GM18909 (cell line): ENCODE data around the gene COL7A1.
A peak's percentile ranks its signal among the peaks of the same experiment; 100 is the strongest.
"Not testable (repeated sequence)": the region's sequence is repeated elsewhere in the genome, so short reads cannot be mapped to it uniquely, and the experiment has no call there.

Source experiments
- ATAC-seq: cut with Tn5 transposase; IDR thresholded peaks from one replicate; pipeline ENCODE4 v1.9.1; 2021; ENCODE audit warnings: mild to moderate bottlenecking; ENCODE audit not compliant: unreplicated experiment, poor library complexity

The COL7A1 gene

DNA sequence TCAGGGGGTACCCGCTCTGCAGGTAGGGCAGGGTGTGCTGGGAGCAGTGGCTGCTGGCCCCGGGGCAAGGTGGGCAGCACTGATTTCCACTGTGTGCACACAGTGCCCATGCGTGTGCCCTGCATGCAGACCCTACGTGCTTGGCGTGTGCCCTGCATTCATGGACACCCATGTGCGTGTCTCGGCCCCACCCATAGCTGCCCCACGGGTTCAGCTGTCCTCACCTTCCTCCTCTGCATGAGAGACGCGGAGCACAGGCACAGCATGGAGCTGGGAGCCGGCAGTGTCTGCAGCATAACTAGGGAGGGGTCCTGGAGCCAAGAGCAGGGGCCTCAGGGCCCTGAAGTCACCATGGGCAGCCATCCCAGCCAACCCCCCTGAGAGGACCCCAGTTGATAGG lies 29.9 kb downstream of the COL7A1 start:
- ATAC-seq = no peak

DNA sequence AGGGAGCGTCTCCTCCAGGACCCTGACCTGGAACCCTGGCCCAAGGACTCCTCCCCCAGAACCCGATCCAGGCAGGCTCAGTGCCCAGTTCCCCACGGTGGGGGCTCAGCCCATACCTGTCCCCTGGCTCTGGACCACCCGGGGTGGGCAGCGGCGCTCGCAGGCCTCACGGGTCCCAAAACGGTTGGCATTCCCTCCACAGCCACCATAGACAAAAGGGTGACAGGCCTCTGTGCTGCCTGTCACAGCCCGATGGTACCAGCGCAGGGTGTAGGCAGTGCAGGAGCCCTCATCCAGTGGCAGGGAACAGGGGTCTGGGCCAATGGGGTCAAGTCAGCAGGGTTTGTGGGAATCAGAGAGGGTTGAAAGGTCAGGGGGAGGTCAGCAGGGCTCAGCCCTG lies 30.5 kb downstream of the COL7A1 start:
- no peak for ATAC-seq

- ATAC-seq = no peak
These were observed 31.1 kb downstream of the COL7A1 start for GRCh38 chr3:48564022-48564421.

- no peak for ATAC-seq
These were observed 31.7 kb downstream of the COL7A1 start, which contains the start of gene UCN2 for GRCh38 chr3:48563382-48563918. UCN2 (minus strand) TSS chr3:48563781; CDS start chr3:48563124, 657 bp downstream.

GRCh38 chr3:48562367-48563095 lies 32.6 kb downstream of the COL7A1 start:
- ATAC-seq = no peak

DNA sequence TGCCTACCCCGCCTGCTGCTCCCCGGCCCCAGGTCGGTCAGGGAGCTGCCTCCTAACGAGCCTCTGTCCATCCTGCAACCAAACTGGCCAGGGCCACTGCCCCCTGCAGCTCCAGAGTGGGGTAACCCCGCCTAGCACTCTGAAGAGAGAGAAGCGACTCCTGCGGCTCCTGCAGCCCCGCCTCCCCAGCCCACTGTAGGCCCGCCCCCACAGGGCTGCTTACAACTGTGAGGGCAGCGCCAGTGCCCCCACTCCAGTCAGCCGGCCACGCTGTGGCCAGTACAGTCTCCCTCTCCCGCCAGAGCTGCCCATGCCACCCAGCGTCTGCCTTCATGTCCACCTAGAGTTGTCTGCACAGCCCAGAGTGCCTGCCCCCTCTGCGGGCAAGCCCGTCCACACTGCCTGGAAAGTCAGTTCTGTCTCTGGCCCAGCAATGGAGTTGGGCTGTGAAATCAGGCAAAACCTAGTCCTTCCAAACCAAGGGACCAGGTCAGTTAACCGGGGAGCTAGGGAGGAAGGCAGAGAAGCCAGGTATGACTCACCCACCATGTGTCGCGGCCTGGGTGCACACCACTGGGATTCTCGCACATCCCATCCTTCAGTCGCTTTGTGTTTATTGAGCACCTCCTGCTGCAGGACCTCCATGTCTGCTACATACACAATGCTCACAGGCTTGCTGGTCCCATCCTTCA lies 33.9 kb downstream of the COL7A1 start:
- no peak for ATAC-seq

DNA sequence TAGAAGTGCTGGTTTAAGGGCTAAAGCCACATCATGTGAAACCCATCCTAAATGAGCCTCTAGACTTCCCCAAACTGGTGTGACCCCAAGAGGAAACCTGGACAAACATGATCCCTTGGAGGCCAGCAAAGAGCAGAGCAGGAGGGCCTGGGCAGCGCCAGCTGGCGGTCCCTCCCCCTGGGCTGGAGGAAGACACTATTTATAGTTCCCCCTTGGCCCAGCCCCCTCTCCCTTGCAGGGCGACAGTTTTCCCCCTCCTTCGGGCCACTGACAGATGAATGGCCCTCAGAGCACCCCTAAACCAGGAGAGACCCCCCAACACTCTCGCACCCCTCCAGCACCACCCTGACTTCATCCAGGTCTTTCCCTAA lies 34.5 kb downstream of the COL7A1 start:
- ATAC-seq = no peak

GRCh38 chr3:48558493-48559134 lies 36.5 kb downstream of the COL7A1 start:
- no peak for ATAC-seq

DNA sequence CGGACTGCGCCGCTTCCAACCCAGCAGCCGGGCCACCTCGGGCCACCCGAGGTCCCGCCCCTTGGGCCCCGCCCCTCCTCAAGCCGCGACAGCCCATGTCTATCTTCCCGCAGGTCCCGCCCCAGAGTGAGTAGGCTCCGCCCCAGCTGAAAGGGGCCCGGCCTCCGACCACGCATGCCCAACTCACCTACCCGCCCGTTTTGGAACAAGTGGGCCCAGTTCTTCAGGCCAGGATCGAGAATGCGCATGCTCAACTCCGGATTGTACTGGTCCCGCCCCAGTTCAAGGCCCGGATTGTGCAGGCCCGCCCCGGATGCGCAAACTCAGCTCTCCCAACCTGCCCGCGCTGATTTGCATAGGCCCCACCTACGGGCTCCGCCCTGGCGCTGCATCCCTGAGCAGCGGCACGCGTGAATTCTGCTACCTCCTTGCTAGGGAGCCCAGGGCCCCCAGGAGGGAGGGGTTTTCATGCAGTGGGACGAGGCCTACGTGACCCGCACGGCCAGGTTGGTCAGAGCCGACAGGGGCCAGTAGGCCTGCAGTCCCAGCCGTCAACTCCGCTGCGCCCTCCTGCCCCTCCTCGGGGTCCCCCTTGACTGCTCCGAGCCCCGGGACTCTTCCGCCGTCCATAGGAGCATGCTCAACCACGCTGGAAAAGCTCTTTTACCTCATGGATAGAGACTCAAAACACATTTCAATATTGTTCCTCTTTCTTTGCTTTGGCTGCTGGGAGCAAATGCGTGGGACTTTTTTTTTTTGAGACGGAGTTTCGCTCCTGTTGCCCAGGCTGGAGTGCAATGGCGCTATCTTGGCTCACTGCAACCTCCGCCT lies 38.1 kb downstream of the COL7A1 start, which contains the start of gene PFKFB4:
Gene PFKFB4 (minus strand): TSS at position 8 of the 831 bp plus-strand sequence. CDS start 26 bp downstream, outside the sequence.
- ATAC-seq = peak; percentile 84

- no peak for ATAC-seq
These were observed 39.0 kb downstream of the COL7A1 start for GRCh38 chr3:48555949-48556795.

- no peak for ATAC-seq
These were observed 39.7 kb downstream of the COL7A1 start for GRCh38 chr3:48555231-48555948.

DNA sequence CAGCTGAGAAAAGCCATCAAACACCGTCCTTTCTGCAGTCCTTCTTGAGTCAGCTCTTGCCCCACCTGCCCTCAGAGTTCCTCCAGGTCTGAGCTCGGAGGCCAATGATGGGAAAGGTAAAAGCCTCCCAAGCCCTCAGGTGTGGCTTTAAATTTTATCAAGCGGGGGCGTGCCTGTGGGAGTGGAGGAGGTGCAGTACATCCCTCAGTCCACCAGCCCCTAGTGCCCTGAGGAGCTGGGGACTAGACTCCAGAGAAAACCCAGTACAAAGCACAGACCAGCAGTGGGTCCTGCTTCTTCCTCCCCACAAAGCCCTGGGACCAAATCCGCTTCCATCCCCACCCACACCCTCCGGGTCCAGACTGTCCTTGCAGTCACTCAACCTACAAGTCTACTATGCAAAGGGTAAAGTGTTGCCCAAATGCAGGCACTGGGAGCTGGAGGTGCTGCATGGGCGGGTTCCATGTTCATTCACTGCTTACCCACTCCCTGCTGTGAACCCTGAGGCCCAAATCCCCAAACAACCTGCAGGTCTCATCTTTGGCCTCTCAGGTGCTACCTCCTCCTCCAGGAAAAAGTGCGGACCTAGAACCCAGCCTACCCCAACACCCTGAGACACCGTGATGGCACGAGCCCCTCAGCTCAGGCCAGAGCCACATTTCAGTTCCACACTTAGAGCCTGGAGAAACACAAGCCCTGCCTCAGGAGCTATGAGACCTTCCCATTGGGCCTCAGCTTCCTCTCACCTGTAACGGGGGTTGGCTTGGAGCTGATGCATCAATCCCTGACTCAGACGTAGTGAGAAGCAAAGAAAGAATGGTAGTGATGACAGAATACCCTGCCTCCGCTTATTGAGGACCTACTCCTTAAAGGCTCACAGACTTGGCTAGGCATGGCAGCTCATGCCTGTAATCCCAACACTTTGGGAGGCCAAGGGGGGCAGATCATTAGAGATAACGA lies 41.0 kb downstream of the COL7A1 start:
- no peak for ATAC-seq

GRCh38 chr3:48553361-48553760 lies 41.8 kb downstream of the COL7A1 start:
- no peak for ATAC-seq

DNA sequence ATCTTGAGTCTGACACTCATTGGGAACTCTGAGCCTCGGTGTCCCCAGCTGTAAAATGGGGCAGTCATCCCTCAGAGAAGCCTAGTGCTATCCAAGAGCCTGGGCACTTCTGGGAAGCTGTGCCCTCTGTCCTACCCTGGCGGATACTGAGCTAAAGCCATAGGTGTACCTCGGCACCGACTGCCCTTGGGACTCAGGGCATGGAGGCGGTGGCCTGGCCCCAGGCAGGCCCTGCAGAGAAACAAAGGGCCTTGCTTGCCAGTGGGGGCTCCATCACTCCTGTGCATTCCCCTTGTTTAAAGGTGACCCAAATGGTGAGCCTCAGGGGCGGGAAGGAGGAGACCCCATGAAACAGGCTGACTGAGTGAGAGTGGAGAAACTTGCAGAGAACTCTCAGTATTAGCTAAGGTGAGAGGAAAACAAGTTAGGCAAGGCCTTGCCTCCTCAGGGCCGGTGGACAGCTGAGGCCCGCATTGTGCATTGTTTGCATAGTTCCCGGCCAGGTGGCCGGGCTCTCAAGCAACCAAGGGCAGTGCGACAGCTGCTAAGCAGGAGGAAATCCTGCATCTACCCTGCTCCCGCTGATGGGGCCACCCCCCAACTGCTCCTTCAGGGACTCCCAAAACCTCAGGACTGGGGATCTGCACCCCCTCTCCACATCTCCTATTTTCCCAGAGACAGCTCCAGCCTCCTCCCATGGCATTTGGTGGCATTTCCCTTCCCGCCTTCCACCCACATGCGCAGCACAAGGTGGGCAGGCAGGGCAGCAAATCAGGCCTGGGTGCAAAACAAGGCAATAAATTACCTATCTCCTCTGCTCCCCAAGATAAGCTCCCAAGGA lies 42.8 kb downstream of the COL7A1 start:
- no peak for ATAC-seq

GRCh38 chr3:48551651-48552050 lies 43.5 kb downstream of the COL7A1 start:
- ATAC-seq = not testable (repeated sequence)
